HepG2 (cell line): ENCODE data around the gene LRRC3C. TPM values are rescaled to one million over a fixed set of nuclear protein-coding genes. Genes with fewer than 3 reads are reported as not detected.

ENCODE experiments used
- ARNT2 ChIP-seq: sonication (generic); formaldehyde crosslinking; IDR thresholded peaks from 2 replicates; pipeline ENCODE4 v1.8.0; 2022; ENCODE audit warnings: mild to moderate bottlenecking, low read depth, missing genetic modification reagents, moderate library complexity
- HOXA9 ChIP-seq: sonication (generic); formaldehyde crosslinking; IDR thresholded peaks from 2 replicates; pipeline ENCODE4 v1.8.1; 2022; ENCODE audit warnings: missing genetic modification reagents, mild to moderate bottlenecking, moderate library complexity, borderline replicate concordance
- HOXD1 ChIP-seq: sonication (generic); formaldehyde crosslinking; IDR thresholded peaks from 2 replicates; pipeline ENCODE4 v1.5.0; 2020; ENCODE audit warnings: missing genetic modification reagents
- IRF1 ChIP-seq: sonication (generic); formaldehyde crosslinking; IDR thresholded peaks from 2 replicates; pipeline ENCODE4 v1.4.0; 2020; ENCODE audit warnings: low read depth, mild to moderate bottlenecking, missing genetic modification reagents
- MZF1 ChIP-seq: sonication (generic); formaldehyde crosslinking; IDR thresholded peaks from 2 replicates; pipeline ENCODE4 v1.8.1; 2023; ENCODE audit warnings: mild to moderate bottlenecking, missing genetic modification reagents, borderline replicate concordance
- PHB2 ChIP-seq: fragments of 450-650 bp; IDR thresholded peaks from 2 replicates; pipeline ENCODE4 v1.6.1; 2018; ENCODE audit not compliant: partially characterized antibody
- PTBP1 ChIP-seq: fragments of 200-400 bp; formaldehyde crosslinking; IDR thresholded peaks from 2 replicates; pipeline ENCODE4 v1.6.1; 2018; ENCODE audit warnings: low read length, low read depth; ENCODE audit not compliant: poor library complexity, severe bottlenecking
- SMAD1 ChIP-seq: sonication (generic); formaldehyde crosslinking; IDR thresholded peaks from 2 replicates; pipeline ENCODE4 v1.4.0; 2020; ENCODE audit warnings: missing genetic modification reagents, low read depth, mild to moderate bottlenecking, borderline replicate concordance
- TAF1 ChIP-seq: sonication (generic); formaldehyde crosslinking; IDR thresholded peaks from 2 replicates; pipeline ENCODE4 v1.4.0; 2020; ENCODE audit warnings: missing genetic modification reagents
- TFE3 ChIP-seq: IDR thresholded peaks from 2 replicates; pipeline ENCODE4 v1.6.1; 2016
- TRIM22 ChIP-seq: fragments of 450-650 bp; IDR thresholded peaks from 2 replicates; pipeline ENCODE4 v1.6.1; 2017
- ZBTB33 ChIP-seq: sonication (generic); formaldehyde crosslinking; IDR thresholded peaks from 2 replicates; pipeline ENCODE4 v1.4.0; 2020; ENCODE audit warnings: missing genetic modification reagents
- ZFX ChIP-seq: sonication (generic); formaldehyde crosslinking; IDR thresholded peaks from 2 replicates; pipeline ENCODE4 v1.4.0; 2020; ENCODE audit warnings: mild to moderate bottlenecking, low read depth, missing genetic modification reagents, moderate library complexity
- ZNF224 ChIP-seq: sonication (generic); formaldehyde crosslinking; IDR thresholded peaks from 2 replicates; pipeline ENCODE4 v1.5.0; 2020; ENCODE audit warnings: mild to moderate bottlenecking, missing genetic modification reagents
- ZNF335 ChIP-seq: sonication (generic); formaldehyde crosslinking; IDR thresholded peaks from 2 replicates; pipeline ENCODE4 v1.4.0; 2020; ENCODE audit warnings: missing genetic modification reagents
- ZNF510 ChIP-seq: sonication (generic); formaldehyde crosslinking; IDR thresholded peaks from 2 replicates; pipeline ENCODE4 v1.4.0; 2020; ENCODE audit warnings: low read depth, mild to moderate bottlenecking, missing genetic modification reagents
- ZNF543 ChIP-seq: sonication (generic); formaldehyde crosslinking; IDR thresholded peaks from 2 replicates; pipeline ENCODE4 v1.4.0; 2020; ENCODE audit warnings: mild to moderate bottlenecking, missing genetic modification reagents
- ZNF619 ChIP-seq: sonication (generic); formaldehyde crosslinking; IDR thresholded peaks from 2 replicates; pipeline ENCODE4 v1.4.0; 2020; ENCODE audit warnings: mild to moderate bottlenecking, missing genetic modification reagents
- ZNF672 ChIP-seq: sonication (generic); formaldehyde crosslinking; IDR thresholded peaks from 2 replicates; pipeline ENCODE4 v1.8.1; 2022; ENCODE audit warnings: missing genetic modification reagents
- ZNF761 ChIP-seq: sonication (generic); formaldehyde crosslinking; conservative IDR thresholded peaks from 2 replicates; pipeline ENCODE4 v1.4.0; 2020; ENCODE audit warnings: mild to moderate bottlenecking, missing genetic modification reagents
- ZNF879 ChIP-seq: sonication (generic); formaldehyde crosslinking; IDR thresholded peaks from 2 replicates; pipeline ENCODE4 v1.8.1; 2023; ENCODE audit warnings: missing genetic modification reagents
- polyA plus RNA-seq, 8 experiments: library from polyadenylated mRNA; depleted of rRNA in 3 of 8; stranded (reverse) in 7 of 8; unstranded in 1 of 8; fragments of >200 nt; fragmentation: Illumina TruSeq in 4 of 8; extraction: Trizol in 4 of 8; gene quantifications; 2 replicates each; pipeline versions ENCODE4 v1.2.1 to v1.2.3, GENCODE V29; 2011 to 2016; ENCODE audit warnings: low read depth in 4 of 8, missing spikeins in 1 of 8, mixed read lengths in 1 of 8; ENCODE audit not compliant: insufficient read depth in 1 of 8
- total RNA-seq, 5 experiments: library from RNA; depleted of rRNA; stranded (reverse); fragments of >200 nt; fragmentation: Illumina TruSeq; extraction: Trizol; gene quantifications; 2 replicates each; pipeline ENCODE4 v1.2.3, GENCODE V29; 2016; ENCODE audit warnings: low read depth in 1 of 5

LRRC3C gene
- total and polyA plus RNA-seq, 2 of the 13 experiments (the other 11 are each of a cell fraction or from before 2014, with no cell fraction given): 0.17 TPM; not detected in 1

- TF ChIP-seq ARNT2 (CRISPR knock-in tag) (peak; percentile 27; the same call in 1 of the 2 replicates), TFE3 (CRISPR knock-in tag) (peak; percentile 15; the same call in 1 of the 2 replicates), ZBTB33 (CRISPR knock-in tag) (peak; percentile 83), ZFX (CRISPR knock-in tag) (peak; percentile 91), MZF1 (no peak), SMAD1 (CRISPR knock-in tag) (peak; percentile 25; the same call in 1 of the 2 replicates), HOXD1 (peak; percentile 91), ZNF879 (CRISPR knock-in tag) (peak; percentile 80; the same call in 1 of the 2 replicates), HOXA9 (CRISPR knock-in tag) (no peak; the same call in 1 of the 2 replicates), ZNF510 (CRISPR knock-in tag) (0 out of 2 replicates have a peak, but pooled peaks have one; percentile 73), PHB2 (no peak), ZNF543 (CRISPR knock-in tag) (peak; percentile 66), ZNF224 (CRISPR knock-in tag) (peak; percentile 32; the same call in 1 of the 2 replicates), ZNF335 (CRISPR knock-in tag) (peak; percentile 69; the same call in 1 of the 2 replicates), TRIM22 (no peak), PTBP1 (no peak), ZNF761 (no peak; the same call in 1 of the 2 replicates), IRF1 (CRISPR knock-in tag) (no peak), ZNF672 (CRISPR knock-in tag) (no peak), ZNF619 (CRISPR knock-in tag) (peak; percentile 29; the same call in 1 of the 2 replicates), TAF1 (CRISPR knock-in tag) (peak; percentile 64)
Observed at GRCh38 chr17:39927101-39927928, at the start of gene LRRC3C, which contains the start of gene ORMDL3 (continued).
